Activated gamma-delta T cell treated with Interleukin-2 at 50 U/mL for 16 hours (primary cell): ENCODE data around the gene SPIRE2.

Experiments
- DNase-seq: peaks from one replicate; pipeline ENCODE4 v3.0.0-alpha.2; 2020

Gene SPIRE2

DNA sequence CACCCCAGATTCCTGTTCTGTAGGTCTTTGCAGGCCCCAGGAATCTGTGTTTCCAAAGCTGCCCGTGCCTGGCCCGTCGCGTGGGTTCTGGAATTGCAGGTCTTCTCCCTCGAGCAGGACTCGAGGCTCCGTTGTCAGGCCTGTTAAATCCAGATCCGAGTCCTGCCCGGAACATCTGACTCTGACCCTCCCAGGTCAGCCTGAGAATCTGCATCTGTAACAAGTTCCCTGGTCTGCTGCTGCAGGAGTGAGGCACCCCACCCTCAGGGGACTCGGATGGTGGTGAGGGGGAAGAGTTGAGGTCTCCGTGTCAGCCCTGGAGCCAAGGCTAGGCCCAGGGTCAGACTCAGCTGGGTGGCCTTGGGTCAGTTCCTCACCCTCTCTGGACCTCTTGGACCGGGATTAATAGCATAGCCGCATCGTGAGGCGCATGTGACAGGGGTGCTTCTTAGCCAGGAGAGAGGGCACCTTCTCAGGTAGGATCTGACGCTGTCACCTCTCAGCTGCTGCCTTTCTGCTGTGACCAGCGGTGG is 8.8 kb downstream of the SPIRE2 start:
- DNase-seq = no peak

GRCh38 chr16:89841275-89841674 is 13.0 kb downstream of the SPIRE2 start:
- peak; percentile 70 for DNase-seq

DNA sequence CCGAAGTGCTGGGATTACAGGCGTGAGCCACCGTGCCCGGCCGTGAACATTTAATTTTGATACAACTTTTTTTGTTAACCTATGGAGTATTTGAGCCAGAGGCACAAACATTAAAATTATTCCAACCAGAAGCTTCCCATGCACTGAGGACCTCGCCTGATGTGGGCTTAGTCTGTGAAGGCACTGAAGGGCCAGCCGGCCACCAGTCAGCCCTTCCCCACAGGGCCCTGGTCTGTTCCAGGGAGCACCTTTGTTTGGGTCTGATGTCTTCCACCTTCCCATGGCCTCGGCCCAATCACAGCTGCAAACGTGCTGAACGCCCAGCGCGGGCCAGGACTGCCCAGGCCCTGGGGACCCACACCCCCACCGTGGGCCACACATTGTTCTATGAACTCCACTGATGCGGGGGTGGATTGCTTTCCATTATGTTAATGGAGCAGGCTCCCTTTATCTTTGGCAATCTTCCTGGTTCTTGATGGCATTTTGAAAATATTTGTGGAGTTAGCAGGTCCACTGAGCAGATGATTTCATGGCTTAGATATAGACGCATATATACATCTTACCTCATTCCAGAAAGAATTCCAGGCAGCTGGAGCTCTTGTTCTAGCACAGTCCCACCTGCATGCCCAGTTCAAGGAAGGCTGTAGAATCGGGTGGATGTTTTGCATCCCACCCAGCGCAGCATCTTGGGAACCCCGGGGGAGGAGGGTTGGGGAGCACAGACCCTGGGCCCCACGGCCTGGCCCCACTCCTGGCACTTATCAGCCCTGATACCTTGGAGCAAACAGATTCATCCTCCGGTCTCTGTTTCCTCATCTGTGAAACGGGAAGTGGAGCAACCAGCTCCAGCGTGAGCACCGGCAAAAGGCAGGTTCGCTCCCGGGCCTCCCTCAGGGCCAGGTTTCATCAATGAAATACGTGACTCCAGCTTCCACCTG is 14.5 kb downstream of the SPIRE2 start:
- no peak for DNase-seq

GRCh38 chr16:89843409-89844350 is 15.4 kb downstream of the SPIRE2 start:
- DNase-seq = no peak

- no peak for DNase-seq
Measured at GRCh38 chr16:89844739-89845339, 16.6 kb downstream of the SPIRE2 start.

GRCh38 chr16:89845417-89845816 is 17.1 kb downstream of the SPIRE2 start:
- peak; percentile 39 for DNase-seq

- no peak for DNase-seq
Measured at GRCh38 chr16:89847051-89847939, 19.0 kb downstream of the SPIRE2 start.

- no peak for DNase-seq
Measured at GRCh38 chr16:89847940-89848297, 19.6 kb downstream of the SPIRE2 start.

- no peak for DNase-seq
Measured at GRCh38 chr16:89848974-89849373, 20.7 kb downstream of the SPIRE2 start.

- DNase-seq = no peak
Measured at GRCh38 chr16:89853306-89853993, 25.2 kb downstream of the SPIRE2 start.

DNA sequence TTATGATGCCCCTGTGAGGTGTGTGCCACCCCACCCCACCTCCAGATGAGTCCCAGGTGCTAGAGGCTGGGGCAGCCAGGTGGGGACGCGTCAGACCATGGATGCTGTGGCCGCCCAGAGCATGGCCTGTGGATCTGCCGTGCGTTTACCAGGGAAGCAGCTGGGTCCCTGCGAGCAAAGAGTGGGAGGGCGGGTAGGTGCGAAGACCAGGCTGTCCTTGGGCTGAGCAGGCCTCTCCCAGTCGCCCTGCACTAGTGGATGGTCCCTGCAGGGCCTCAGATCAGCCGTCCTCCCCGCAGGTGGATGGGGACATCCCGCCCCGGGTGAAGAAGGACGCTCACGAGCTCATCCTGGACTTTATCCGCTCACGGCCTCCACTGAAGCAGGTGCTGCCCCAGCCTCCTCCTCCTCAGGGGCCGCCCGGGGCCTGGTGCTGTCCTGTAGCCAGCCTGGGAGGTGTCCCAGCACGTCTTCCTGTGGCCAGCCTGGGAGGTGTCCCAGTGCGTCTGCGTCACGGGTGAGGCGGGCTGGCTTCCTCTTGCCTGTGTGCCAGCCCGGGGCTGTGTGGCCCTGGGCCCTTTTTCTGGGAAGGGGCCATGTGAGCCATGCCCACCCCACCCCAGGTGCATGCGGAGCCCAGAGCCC is 27.1 kb downstream of the SPIRE2 start:
- DNase-seq = no peak

GRCh38 chr16:89855986-89856385 is 27.7 kb downstream of the SPIRE2 start:
- no peak for DNase-seq

GRCh38 chr16:89858973-89859614 is 30.8 kb downstream of the SPIRE2 start:
- DNase-seq = no peak

DNA sequence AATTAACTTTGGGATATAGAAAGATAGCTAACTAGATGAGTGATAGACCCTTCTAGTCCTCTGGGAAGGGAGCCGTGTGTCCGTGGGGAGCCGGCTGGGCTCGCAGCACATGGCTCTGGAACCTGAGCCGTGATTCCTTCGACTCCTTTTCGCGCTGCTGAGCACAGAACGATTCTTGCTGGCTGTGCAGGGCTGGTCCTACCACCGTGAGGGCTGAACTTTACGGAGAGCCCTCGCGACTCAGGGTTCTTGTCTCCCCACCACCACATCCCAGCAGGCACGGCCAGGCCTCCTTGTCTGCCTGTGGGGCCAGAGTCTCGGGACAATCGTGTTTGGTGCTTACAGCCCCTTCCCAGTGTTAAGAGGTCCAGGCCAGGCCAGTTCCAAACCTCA is 31.3 kb downstream of the SPIRE2 start:
- no peak for DNase-seq

DNA sequence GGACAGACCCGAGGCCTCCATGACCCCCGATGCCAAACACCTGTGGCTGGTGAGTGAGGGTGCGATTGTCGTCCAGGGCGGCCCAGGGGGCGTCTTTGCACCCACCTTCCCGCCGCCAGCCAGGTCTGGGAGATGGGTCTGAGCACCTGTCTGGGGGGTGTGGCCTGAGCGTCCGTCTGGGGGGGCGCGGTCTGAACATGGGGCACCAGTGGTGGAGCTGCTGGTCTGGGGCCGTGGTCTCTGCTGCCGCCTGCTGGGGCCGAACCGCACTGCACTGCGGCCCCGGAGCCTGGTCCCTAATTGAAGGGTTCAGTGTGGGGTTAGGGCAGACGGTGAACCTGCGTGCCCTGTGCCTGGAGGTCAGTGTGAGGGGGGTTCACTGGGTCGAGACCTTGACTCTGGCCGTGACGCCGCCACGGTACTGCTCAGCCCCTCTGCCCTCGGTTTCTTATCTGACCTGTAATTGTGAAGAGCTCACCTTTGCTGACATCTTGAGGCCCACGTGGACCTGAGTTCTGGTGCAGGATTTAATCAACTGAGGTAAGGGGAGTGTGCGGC is 32.6 kb downstream of the SPIRE2 start:
- peak; percentile 76 for DNase-seq

GRCh38 chr16:89861648-89862047 is 33.4 kb downstream of the SPIRE2 start:
- no peak for DNase-seq

GRCh38 chr16:89862732-89863131 is 34.5 kb downstream of the SPIRE2 start:
- DNase-seq = no peak

- peak; percentile 42 for DNase-seq
Measured at GRCh38 chr16:89863741-89864526, 35.7 kb downstream of the SPIRE2 start.

DNA sequence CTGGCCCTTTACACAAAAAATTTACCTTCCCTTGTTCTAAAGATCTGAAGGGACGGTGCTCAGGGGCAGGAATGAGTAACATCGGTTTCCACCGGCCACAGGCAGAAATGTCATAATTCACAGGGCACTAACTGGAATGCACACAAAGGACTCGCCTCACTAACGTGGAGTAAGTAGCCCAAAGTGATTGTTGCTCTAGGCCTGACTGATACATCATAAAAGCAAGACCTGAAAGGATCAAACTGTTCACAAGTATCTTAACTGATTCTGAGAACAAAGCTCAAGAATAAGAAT is 36.2 kb downstream of the SPIRE2 start:
- no peak for DNase-seq
